ENCODE measurements around the gene ATG2A. TPM values are rescaled to one million over a fixed set of nuclear protein-coding genes. Genes with fewer than 3 reads are reported as not detected.
A peak's percentile ranks its signal among the peaks of the same experiment; 100 is the strongest.

Gene ATG2A
- total RNA-seq, 1 donor from 2014 or later = 22.4 TPM

GRCh38 chr11:64951529-64951928 is 34.5 kb upstream of the ATG2A start:
- H3K4me3 Mint-ChIP-seq (ENCODE audit: unreplicated experiment) = no peak overlapping the region
- H3K27me3 Mint-ChIP-seq (ENCODE audit: unreplicated experiment) = no peaks in the 10 kb centered on the region
- H3K4me1 Mint-ChIP-seq (ENCODE audit: unreplicated experiment) = no peaks in the 10 kb centered on the region
- no peaks in the 10 kb centered on the region for H3K9me3 Mint-ChIP-seq (ENCODE audit: unreplicated experiment)
- DNase-seq (ENCODE audit: low spot score) = no peak
- no peaks in the 10 kb centered on the region for H3K36me3 Mint-ChIP-seq (ENCODE audit: low read depth, unreplicated experiment)
- TF ChIP-seq, protein P1, sequence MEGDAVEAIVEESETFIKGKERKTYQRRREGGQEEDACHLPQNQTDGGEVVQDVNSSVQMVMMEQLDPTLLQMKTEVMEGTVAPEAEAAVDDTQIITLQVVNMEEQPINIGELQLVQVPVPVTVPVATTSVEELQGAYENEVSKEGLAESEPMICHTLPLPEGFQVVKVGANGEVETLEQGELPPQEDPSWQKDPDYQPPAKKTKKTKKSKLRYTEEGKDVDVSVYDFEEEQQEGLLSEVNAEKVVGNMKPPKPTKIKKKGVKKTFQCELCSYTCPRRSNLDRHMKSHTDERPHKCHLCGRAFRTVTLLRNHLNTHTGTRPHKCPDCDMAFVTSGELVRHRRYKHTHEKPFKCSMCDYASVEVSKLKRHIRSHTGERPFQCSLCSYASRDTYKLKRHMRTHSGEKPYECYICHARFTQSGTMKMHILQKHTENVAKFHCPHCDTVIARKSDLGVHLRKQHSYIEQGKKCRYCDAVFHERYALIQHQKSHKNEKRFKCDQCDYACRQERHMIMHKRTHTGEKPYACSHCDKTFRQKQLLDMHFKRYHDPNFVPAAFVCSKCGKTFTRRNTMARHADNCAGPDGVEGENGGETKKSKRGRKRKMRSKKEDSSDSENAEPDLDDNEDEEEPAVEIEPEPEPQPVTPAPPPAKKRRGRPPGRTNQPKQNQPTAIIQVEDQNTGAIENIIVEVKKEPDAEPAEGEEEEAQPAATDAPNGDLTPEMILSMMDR (IDR thresholded peaks at IDR 0.05; ENCODE audit: unreplicated experiment) = no peak
- no peak overlapping the region for H3K27ac Mint-ChIP-seq (ENCODE audit: unreplicated experiment)

GRCh38 chr11:64947208-64947814 is 30.3 kb upstream of the ATG2A start:
- peak; percentile 30 for DNase-seq (ENCODE audit: low spot score)

DNA sequence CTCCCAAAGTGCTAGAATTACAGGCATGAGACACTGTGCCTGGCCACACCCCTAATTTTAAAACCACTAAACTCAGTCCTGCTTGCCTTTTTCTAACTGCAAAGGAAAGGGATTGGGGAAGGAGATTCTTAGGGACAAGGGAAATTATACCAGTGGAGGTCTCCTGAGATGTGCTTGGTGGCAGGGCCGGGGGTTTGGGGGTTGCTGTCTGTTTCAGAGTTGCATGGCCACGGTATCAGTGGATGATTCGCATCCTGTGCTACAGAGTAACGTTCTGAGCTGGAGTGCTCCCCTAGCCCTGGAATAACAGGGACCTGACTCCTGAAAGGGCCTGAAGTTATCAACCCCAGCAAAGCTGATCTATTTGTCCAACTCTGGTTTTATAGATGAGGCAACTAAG is 19.5 kb upstream of the ATG2A start:
- Mint-ChIP-seq H3K9me3 (ENCODE audit: unreplicated experiment) (no peaks in the 10 kb centered on the region), H3K27me3 (ENCODE audit: unreplicated experiment) (peaks cover 6% of the 10 kb centered on the region), H3K4me3 (ENCODE audit: unreplicated experiment) (no peak overlapping the region), H3K36me3 (ENCODE audit: low read depth, unreplicated experiment) (peaks cover 12% of the 10 kb centered on the region), H3K4me1 (ENCODE audit: unreplicated experiment) (peaks cover 6% of the 10 kb centered on the region), H3K27ac (ENCODE audit: unreplicated experiment) (no peak overlapping the region)
- no peak for DNase-seq (ENCODE audit: low spot score)
- TF ChIP-seq, protein P1 (IDR thresholded peaks at IDR 0.05; ENCODE audit: unreplicated experiment) = no peak

More at GRCh38 chr11:64947208-64947814, 30.3 kb upstream of the ATG2A start:
- no peak overlapping the region for H3K27ac Mint-ChIP-seq (ENCODE audit: unreplicated experiment)
- H3K4me1 Mint-ChIP-seq (ENCODE audit: unreplicated experiment) = no peaks in the 10 kb centered on the region
- TF ChIP-seq, protein P1 (IDR thresholded peaks at IDR 0.05; ENCODE audit: unreplicated experiment) = no peak
- no peaks in the 10 kb centered on the region for H3K36me3 Mint-ChIP-seq (ENCODE audit: low read depth, unreplicated experiment)
- no peaks in the 10 kb centered on the region for H3K9me3 Mint-ChIP-seq (ENCODE audit: unreplicated experiment)
- no peaks in the 10 kb centered on the region for H3K27me3 Mint-ChIP-seq (ENCODE audit: unreplicated experiment)
- no peak overlapping the region for H3K4me3 Mint-ChIP-seq (ENCODE audit: unreplicated experiment)

DNA sequence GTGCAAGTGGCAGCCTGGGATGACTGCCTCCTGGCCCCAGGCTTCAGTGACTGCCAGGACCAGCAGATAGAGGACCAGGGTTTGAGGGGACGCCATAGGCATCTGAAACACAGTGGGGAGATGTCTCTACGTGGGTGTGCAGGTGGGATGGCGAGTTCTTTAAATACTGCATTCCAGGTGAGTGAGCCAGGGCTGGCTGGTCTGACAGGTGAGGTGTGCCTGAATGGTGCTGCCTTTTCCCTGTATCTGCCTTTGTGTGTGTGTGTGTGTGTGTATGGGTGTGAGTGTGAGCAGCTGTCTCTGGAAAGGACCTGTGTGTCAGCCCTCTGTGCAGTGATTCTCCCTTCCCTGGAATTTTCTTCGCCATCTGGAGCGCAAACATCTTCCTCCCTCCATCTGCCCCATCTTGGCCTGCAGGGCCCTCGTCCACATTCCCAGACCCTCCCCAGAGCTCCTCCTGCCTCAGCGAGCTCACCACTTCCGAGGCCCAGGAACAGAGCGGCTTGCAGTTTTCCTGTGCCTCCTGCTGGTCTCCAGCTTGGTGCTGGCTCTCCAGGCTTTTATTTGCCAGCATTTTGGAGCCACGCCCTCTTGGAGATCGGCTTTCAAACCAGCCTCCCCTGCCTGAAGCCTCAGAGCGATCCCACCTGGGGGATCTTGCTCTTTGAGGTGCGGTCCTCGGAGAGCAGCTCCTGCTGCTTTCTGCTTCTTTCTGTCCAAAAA is 18.5 kb upstream of the ATG2A start, which contains the start of gene GPHA2:
Gene GPHA2, minus strand, starts transcription at position 535 of the 723 bp plus-strand sequence. Its CDS starts 433 bp downstream, at position 102.
- no peaks in the 10 kb centered on the region for H3K9me3 Mint-ChIP-seq (ENCODE audit: unreplicated experiment)
- DNase-seq (ENCODE audit: low spot score) = peak; percentile 20
- peak within 1 kb of the TSS; percentile 42 for H3K4me3 Mint-ChIP-seq (ENCODE audit: unreplicated experiment)
- peaks cover 20% of the 10 kb centered on the region for H3K36me3 Mint-ChIP-seq (ENCODE audit: low read depth, unreplicated experiment)
- H3K4me1 Mint-ChIP-seq (ENCODE audit: unreplicated experiment) = peaks cover 6% of the 10 kb centered on the region
- H3K27ac Mint-ChIP-seq (ENCODE audit: unreplicated experiment) = no peak within 1 kb of the TSS
- TF ChIP-seq, protein P1 (IDR thresholded peaks at IDR 0.05; ENCODE audit: unreplicated experiment) = no peak
- H3K27me3 Mint-ChIP-seq (ENCODE audit: unreplicated experiment) = peaks cover 6% of the 10 kb centered on the region

Data from endothelial cell (in vitro differentiated cells).